LoVo (cell line): Measurements from ENCODE around the gene BRD3OS.
"Not testable (repeated sequence)": the region's sequence is repeated elsewhere in the genome, so short reads cannot be mapped to it uniquely, and the experiment has no call there.

Experiments used
- DNase-seq: peaks from one replicate; pipeline ENCODE4 v3.0.0-alpha.2; 2016; ENCODE audit warnings: low spot score

The BRD3OS gene

GRCh38 chr9:133988771-133989170, 36.5 kb upstream of the BRD3OS start:
- DNase-seq: not testable (repeated sequence)

- no peak for DNase-seq
These were observed 35.5 kb upstream of the BRD3OS start for GRCh38 chr9:133989625-133990365.

- DNase-seq: peak; percentile 74
These were observed 34.7 kb upstream of the BRD3OS start for GRCh38 chr9:133990366-133991213.

- DNase-seq: peak; percentile 10
These were observed 33.9 kb upstream of the BRD3OS start for GRCh38 chr9:133991214-133991921.

- peak; percentile 87 for DNase-seq
These were observed 33.1 kb upstream of the BRD3OS start, which contains the start of gene VAV2 for GRCh38 chr9:133991964-133992779. TSS of gene VAV2 (minus strand) at chr9:133992324. CDS start at chr9:133992278, 46 bp downstream.

- peak; percentile 82 for DNase-seq
These were observed 32.3 kb upstream of the BRD3OS start for GRCh38 chr9:133992780-133993634.

GRCh38 chr9:133993635-133994253, 31.5 kb upstream of the BRD3OS start:
- DNase-seq: no peak

- DNase-seq: peak; percentile 66
These were observed 30.8 kb upstream of the BRD3OS start for GRCh38 chr9:133994353-133995011.

- no peak for DNase-seq
These were observed 30.0 kb upstream of the BRD3OS start for GRCh38 chr9:133995012-133995896.

GRCh38 chr9:133996531-133997520, 28.5 kb upstream of the BRD3OS start:
- DNase-seq: no peak

- no peak for DNase-seq
These were observed 27.7 kb upstream of the BRD3OS start for GRCh38 chr9:133997584-133997983.

- DNase-seq: no peak
These were observed 26.2 kb upstream of the BRD3OS start for GRCh38 chr9:133998915-133999595.

- DNase-seq: no peak
These were observed 25.4 kb upstream of the BRD3OS start for GRCh38 chr9:133999851-134000265.

GRCh38 chr9:134002796-134003195, 22.5 kb upstream of the BRD3OS start:
- no peak for DNase-seq

- DNase-seq: no peak
These were observed 22.0 kb upstream of the BRD3OS start for GRCh38 chr9:134003237-134003636.

- DNase-seq: no peak
These were observed 21.0 kb upstream of the BRD3OS start for GRCh38 chr9:134004131-134004873.
